ENCODE measurements around the gene YBX3.

Gene YBX3

DNA sequence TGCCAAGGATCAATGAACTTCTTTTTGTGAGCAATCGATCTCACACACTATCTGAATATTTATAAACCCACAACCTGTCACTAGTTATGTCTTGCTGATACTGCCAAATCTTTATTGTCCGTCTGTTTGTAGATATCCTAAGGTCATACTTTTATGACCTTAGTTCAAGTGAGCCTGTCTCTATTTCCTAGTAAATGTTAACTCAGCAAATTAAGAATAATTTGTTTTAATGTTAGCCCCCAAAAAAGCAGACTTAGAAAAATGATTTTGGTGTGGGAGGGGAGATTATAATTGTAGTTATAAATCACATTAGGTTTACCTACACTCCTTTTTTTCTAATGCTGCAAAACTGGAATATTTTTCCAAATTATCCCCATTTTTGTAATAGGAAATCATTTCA is 58.6 kb downstream of the YBX3 start:
- H3K9me3 ChIP-seq (ENCODE audit: control insufficient read depth, insufficient read depth, low read length), result no peaks in the 10 kb centered on the region
- H3K9me2 ChIP-seq (replicated peaks; ENCODE audit: control insufficient read depth, low read length), result no peaks in the 10 kb centered on the region

GRCh38 chr12:10663869-10664268 is 59.3 kb downstream of the YBX3 start:
- H3K27me3 ChIP-seq (ENCODE audit: control insufficient read depth, low read length), result no peaks in the 10 kb centered on the region; the same call in 1 of the 2 replicates
- TF ChIP-seq, protein P1, sequence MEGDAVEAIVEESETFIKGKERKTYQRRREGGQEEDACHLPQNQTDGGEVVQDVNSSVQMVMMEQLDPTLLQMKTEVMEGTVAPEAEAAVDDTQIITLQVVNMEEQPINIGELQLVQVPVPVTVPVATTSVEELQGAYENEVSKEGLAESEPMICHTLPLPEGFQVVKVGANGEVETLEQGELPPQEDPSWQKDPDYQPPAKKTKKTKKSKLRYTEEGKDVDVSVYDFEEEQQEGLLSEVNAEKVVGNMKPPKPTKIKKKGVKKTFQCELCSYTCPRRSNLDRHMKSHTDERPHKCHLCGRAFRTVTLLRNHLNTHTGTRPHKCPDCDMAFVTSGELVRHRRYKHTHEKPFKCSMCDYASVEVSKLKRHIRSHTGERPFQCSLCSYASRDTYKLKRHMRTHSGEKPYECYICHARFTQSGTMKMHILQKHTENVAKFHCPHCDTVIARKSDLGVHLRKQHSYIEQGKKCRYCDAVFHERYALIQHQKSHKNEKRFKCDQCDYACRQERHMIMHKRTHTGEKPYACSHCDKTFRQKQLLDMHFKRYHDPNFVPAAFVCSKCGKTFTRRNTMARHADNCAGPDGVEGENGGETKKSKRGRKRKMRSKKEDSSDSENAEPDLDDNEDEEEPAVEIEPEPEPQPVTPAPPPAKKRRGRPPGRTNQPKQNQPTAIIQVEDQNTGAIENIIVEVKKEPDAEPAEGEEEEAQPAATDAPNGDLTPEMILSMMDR (IDR thresholded peaks at IDR 0.05; ENCODE audit: low read depth, low read length, poor library complexity, severe bottlenecking), result no peak
- no peak for TF ChIP-seq EZH2phosphoT487 (IDR thresholded peaks at IDR 0.05; ENCODE audit: borderline replicate concordance, low read length)
- H3K27ac ChIP-seq (ENCODE audit: low read depth, low read length), result no peak overlapping the region
- H3K4me3 ChIP-seq (ENCODE audit: low read length), result no peak overlapping the region
- no peak overlapping the region for H3K4me2 ChIP-seq (ENCODE audit: low read length)
- no peaks in the 10 kb centered on the region for H4K20me1 ChIP-seq (ENCODE audit: control insufficient read depth, insufficient read depth, low read depth, low read length)
- H3K4me1 ChIP-seq (ENCODE audit: control insufficient read depth, low read length), result no peaks in the 10 kb centered on the region
- H3F3A ChIP-seq (ENCODE audit: control insufficient read depth, insufficient read depth), result no peaks in the 10 kb centered on the region
- no peaks in the 10 kb centered on the region for H3K79me2 ChIP-seq (ENCODE audit: control insufficient read depth, low read length)
- no peaks in the 10 kb centered on the region for H3K36me3 ChIP-seq (ENCODE audit: control insufficient read depth, low read length)
- H3K9me3 ChIP-seq (ENCODE audit: control insufficient read depth, insufficient read depth, low read length), result no peaks in the 10 kb centered on the region
- no peaks in the 10 kb centered on the region for H3K9me2 ChIP-seq (replicated peaks; ENCODE audit: control insufficient read depth, low read length)

More for the DNA sequence above, 58.6 kb downstream of the YBX3 start:
- no peak overlapping the region for H3K4me2 ChIP-seq (ENCODE audit: low read length)
- H4K20me1 ChIP-seq (ENCODE audit: control insufficient read depth, insufficient read depth, low read depth, low read length), result no peaks in the 10 kb centered on the region
- H3F3A ChIP-seq (ENCODE audit: control insufficient read depth, insufficient read depth), result no peaks in the 10 kb centered on the region
- H3K27me3 ChIP-seq (ENCODE audit: control insufficient read depth, low read length), result no peaks in the 10 kb centered on the region; the same call in 1 of the 2 replicates
- no peak overlapping the region for H3K27ac ChIP-seq (ENCODE audit: low read depth, low read length)
- no peaks in the 10 kb centered on the region for H3K36me3 ChIP-seq (ENCODE audit: control insufficient read depth, low read length)
- no peaks in the 10 kb centered on the region for H3K4me1 ChIP-seq (ENCODE audit: control insufficient read depth, low read length)
- no peak overlapping the region for H3K4me3 ChIP-seq (ENCODE audit: low read length)
- TF ChIP-seq, protein P1 (IDR thresholded peaks at IDR 0.05; ENCODE audit: low read depth, low read length, poor library complexity, severe bottlenecking), result no peak
- TF ChIP-seq EZH2phosphoT487 (IDR thresholded peaks at IDR 0.05; ENCODE audit: borderline replicate concordance, low read length), result no peak
- no peaks in the 10 kb centered on the region for H3K79me2 ChIP-seq (ENCODE audit: control insufficient read depth, low read length)

GRCh38 chr12:10661338-10661737 is 61.8 kb downstream of the YBX3 start:
- no peaks in the 10 kb centered on the region for H3K36me3 ChIP-seq (ENCODE audit: control insufficient read depth, low read length)
- TF ChIP-seq EZH2phosphoT487 (IDR thresholded peaks at IDR 0.05; ENCODE audit: borderline replicate concordance, low read length), result no peak
- TF ChIP-seq, protein P1 (IDR thresholded peaks at IDR 0.05; ENCODE audit: low read depth, low read length, poor library complexity, severe bottlenecking), result no peak
- no peaks in the 10 kb centered on the region for H3K79me2 ChIP-seq (ENCODE audit: control insufficient read depth, low read length)
- no peaks in the 10 kb centered on the region for H3K9me2 ChIP-seq (replicated peaks; ENCODE audit: control insufficient read depth, low read length)
- no peak overlapping the region for H3K4me3 ChIP-seq (ENCODE audit: low read length)
- no peak overlapping the region for H3K27ac ChIP-seq (ENCODE audit: low read depth, low read length)
- H3K9me3 ChIP-seq (ENCODE audit: control insufficient read depth, insufficient read depth, low read length), result no peaks in the 10 kb centered on the region
- H3F3A ChIP-seq (ENCODE audit: control insufficient read depth, insufficient read depth), result no peaks in the 10 kb centered on the region
- no peaks in the 10 kb centered on the region for H3K4me1 ChIP-seq (ENCODE audit: control insufficient read depth, low read length)
- H4K20me1 ChIP-seq (ENCODE audit: control insufficient read depth, insufficient read depth, low read depth, low read length), result no peaks in the 10 kb centered on the region
- no peaks in the 10 kb centered on the region for H3K27me3 ChIP-seq (ENCODE audit: control insufficient read depth, low read length)
- no peak overlapping the region for H3K4me2 ChIP-seq (ENCODE audit: low read length)

Data from DOHH2 (cell line).